DND-41 (cell line): Measurements from ENCODE around the gene CISD3.

ENCODE experiments used
- ATAC-seq: fragments of 200-7000 bp; cut with Tn5 transposase; 3 replicates; pipeline ENCODE4 v1.9.1; 2021; ENCODE audit warnings: low read depth; ENCODE audit not compliant: insufficient read depth
- DNase-seq: peaks from one replicate; pipeline ENCODE4 v3.0.0-alpha.2; 2020
- H2AFZ ChIP-seq: 2 replicates; pipeline ENCODE4 v1.6.0; 2012; ENCODE audit warnings: low read depth, low read length
- H3K27ac ChIP-seq: 2 replicates; pipeline ENCODE4 v1.5.1; 2012; ENCODE audit warnings: low read length, inconsistent platforms
- H3K27me3 ChIP-seq: fragments of 200-600 bp; sonication (generic); 2 replicates; pipeline ENCODE4 v1.6.0; 2012; ENCODE audit warnings: low read length, mild to moderate bottlenecking, inconsistent platforms; ENCODE audit not compliant: insufficient read depth, poor library complexity
- H3K36me3 ChIP-seq: 2 replicates; pipeline ENCODE4 v1.5.1; 2012; ENCODE audit warnings: low read length, inconsistent platforms; ENCODE audit not compliant: insufficient read depth
- H3K4me1 ChIP-seq: 2 replicates; pipeline ENCODE4 v1.5.1; 2012; ENCODE audit warnings: mild to moderate bottlenecking, low read length; ENCODE audit not compliant: insufficient read depth
- H3K4me2 ChIP-seq: 2 replicates; pipeline ENCODE4 v1.6.0; 2012; ENCODE audit warnings: mild to moderate bottlenecking, moderate library complexity, low read length, inconsistent platforms; ENCODE audit not compliant: insufficient read depth
- H3K4me3 ChIP-seq, 2 experiments: fragments of 200-600 bp in 1 of 2; shearing (Covaris generic) in 1 of 2; 2 replicates each; pipeline ENCODE4 v1.5.1; 2012 to 2016; ENCODE audit warnings: inconsistent platforms in 2 of 2, low read length in 2 of 2, mild to moderate bottlenecking in 2 of 2, low read depth in 1 of 2, moderate library complexity in 1 of 2
- H3K79me2 ChIP-seq: 2 replicates; pipeline ENCODE4 v1.6.0; 2012; ENCODE audit warnings: low read length, inconsistent platforms; ENCODE audit not compliant: insufficient read depth
- H3K9ac ChIP-seq: 2 replicates; pipeline ENCODE4 v1.6.0; 2012; ENCODE audit warnings: low read depth, mild to moderate bottlenecking, inconsistent platforms, low read length, moderate library complexity
- H3K9me3 ChIP-seq: 2 replicates; pipeline ENCODE4 v1.5.1; 2012; ENCODE audit warnings: low read length, moderate library complexity, mild to moderate bottlenecking, inconsistent platforms; ENCODE audit not compliant: insufficient read depth, severe bottlenecking
- H4K20me1 ChIP-seq: 2 replicates; pipeline ENCODE4 v1.6.0; 2012; ENCODE audit warnings: low read length; ENCODE audit not compliant: insufficient read depth
- EZH2 ChIP-seq: IDR thresholded peaks from 3 replicates; pipeline ENCODE4 v1.6.1; 2012; ENCODE audit warnings: borderline replicate concordance, low read depth, mild to moderate bottlenecking, moderate library complexity, low read length, inconsistent platforms; ENCODE audit not compliant: severe bottlenecking
- TF ChIP-seq, protein P1 (sequence below): IDR thresholded peaks from 2 replicates; pipeline ENCODE4 v1.5.1; 2012; ENCODE audit warnings: borderline replicate concordance, low read length, moderate library complexity, mild to moderate bottlenecking; ENCODE audit not compliant: poor library complexity, severe bottlenecking; ENCODE audit errors: extremely low read depth

The CISD3 gene

DNA sequence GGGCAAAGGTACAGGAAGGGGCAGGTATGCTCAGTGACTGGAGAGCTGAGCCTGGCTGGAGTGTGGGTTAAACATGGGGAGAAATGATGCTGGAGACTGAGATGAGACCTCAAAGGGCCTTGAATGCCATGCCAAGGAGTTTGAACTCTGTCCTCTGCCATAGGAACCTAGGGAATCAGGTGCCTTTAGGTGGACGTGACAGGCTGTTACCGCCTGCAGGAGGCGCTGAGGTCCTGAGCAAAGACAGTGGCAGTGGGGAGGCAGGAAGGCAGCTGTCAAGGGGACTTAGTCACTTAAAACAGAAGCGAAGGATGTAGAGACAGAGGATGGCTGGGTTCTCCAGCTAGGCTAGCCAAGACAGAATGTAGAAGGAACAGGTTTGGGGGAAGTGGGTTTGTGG is 31.5 kb downstream of the CISD3 start:
- H3K27ac ChIP-seq, result no peak overlapping the region
- H3K27me3 ChIP-seq, result no peaks in the 10 kb centered on the region
- no peak overlapping the region for H2AFZ ChIP-seq
- TF ChIP-seq, protein P1, sequence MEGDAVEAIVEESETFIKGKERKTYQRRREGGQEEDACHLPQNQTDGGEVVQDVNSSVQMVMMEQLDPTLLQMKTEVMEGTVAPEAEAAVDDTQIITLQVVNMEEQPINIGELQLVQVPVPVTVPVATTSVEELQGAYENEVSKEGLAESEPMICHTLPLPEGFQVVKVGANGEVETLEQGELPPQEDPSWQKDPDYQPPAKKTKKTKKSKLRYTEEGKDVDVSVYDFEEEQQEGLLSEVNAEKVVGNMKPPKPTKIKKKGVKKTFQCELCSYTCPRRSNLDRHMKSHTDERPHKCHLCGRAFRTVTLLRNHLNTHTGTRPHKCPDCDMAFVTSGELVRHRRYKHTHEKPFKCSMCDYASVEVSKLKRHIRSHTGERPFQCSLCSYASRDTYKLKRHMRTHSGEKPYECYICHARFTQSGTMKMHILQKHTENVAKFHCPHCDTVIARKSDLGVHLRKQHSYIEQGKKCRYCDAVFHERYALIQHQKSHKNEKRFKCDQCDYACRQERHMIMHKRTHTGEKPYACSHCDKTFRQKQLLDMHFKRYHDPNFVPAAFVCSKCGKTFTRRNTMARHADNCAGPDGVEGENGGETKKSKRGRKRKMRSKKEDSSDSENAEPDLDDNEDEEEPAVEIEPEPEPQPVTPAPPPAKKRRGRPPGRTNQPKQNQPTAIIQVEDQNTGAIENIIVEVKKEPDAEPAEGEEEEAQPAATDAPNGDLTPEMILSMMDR, result peak; percentile 63
- no peak for TF ChIP-seq EZH2
- no peak overlapping the region for H3K4me3 ChIP-seq
- H3K79me2 ChIP-seq, result peaks cover 6% of the 10 kb centered on the region; the same call in 1 of the 2 replicates
- ATAC-seq, result peak; percentile 69
- peak; percentile 53 for DNase-seq
- no peak overlapping the region for H3K4me2 ChIP-seq
- no peaks in the 10 kb centered on the region; the same call in 1 of the 2 replicates for H3K4me1 ChIP-seq
- H3K9me3 ChIP-seq, result no peaks in the 10 kb centered on the region
- no peak overlapping the region for H3K9ac ChIP-seq
- peaks cover 25% of the 10 kb centered on the region; the same call in 1 of the 2 replicates for H4K20me1 ChIP-seq
- peaks cover 91% of the 10 kb centered on the region for H3K36me3 ChIP-seq

DNA sequence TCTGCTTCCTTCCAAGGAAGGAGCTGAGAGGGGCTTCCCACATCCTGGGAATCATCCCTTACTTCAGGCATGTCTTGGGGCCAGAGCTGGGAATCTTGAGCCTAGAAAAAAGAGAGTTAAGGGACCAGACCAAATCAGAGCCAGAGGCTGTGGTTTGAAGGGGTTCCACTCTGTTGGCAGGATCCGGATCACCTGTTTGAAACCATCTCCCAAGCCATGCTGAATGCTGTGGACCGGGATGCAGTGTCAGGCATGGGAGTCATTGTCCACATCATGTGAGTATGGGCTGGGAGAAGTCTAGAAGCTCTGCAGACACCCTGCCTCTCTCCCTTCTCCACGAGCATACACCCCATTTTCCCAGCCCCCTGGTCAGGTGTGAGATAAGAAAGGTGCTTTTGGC is 32.1 kb downstream of the CISD3 start:
- Histone ChIP-seq H3K9ac (no peak overlapping the region), H3K4me1 (no peaks in the 10 kb centered on the region; the same call in 1 of the 2 replicates), H3K9me3 (no peaks in the 10 kb centered on the region), H3K4me3 (no peak overlapping the region), H4K20me1 (peaks cover 28% of the 10 kb centered on the region; the same call in 1 of the 2 replicates), H3K4me2 (no peak overlapping the region), H3K27ac (no peak overlapping the region), H3K27me3 (no peaks in the 10 kb centered on the region), H3K36me3 (peaks cover 90% of the 10 kb centered on the region), H2AFZ (no peak overlapping the region), H3K79me2 (peaks cover 2% of the 10 kb centered on the region; the same call in 1 of the 2 replicates)
- no peak for DNase-seq
- TF ChIP-seq, protein P1, result no peak
- TF ChIP-seq EZH2, result no peak
- ATAC-seq, result no peak

DNA sequence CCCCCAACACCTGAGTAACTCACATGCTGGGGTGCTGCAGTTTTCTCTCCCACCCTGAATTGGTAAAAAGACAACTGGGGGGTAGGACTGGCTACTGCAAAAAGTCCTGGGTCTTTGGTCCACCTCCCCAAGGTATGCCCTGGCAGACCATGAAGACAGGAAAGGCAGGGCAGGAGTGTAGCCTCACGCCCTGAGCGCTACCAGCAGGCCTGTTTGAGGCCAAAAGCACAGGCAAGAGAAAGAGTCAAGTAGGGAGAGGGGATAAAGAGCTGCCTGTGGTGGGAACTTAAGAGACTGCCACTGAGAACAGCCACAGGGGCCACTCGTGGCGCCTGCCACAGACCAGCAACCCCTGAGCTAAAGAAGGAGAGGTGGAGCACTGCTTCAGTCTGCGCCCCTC is 36.2 kb downstream of the CISD3 start:
- Histone ChIP-seq H3K4me3 (no peak overlapping the region), H3K27me3 (no peaks in the 10 kb centered on the region), H3K79me2 (no peaks in the 10 kb centered on the region), H3K36me3 (peaks cover 93% of the 10 kb centered on the region), H3K4me1 (no peaks in the 10 kb centered on the region), H2AFZ (no peak overlapping the region), H3K9me3 (no peaks in the 10 kb centered on the region), H4K20me1 (peaks cover 32% of the 10 kb centered on the region), H3K27ac (no peak overlapping the region), H3K9ac (no peak overlapping the region), H3K4me2 (no peak overlapping the region)
- no peak for DNase-seq
- no peak for TF ChIP-seq EZH2
- TF ChIP-seq, protein P1, result no peak
- no peak for ATAC-seq

DNA sequence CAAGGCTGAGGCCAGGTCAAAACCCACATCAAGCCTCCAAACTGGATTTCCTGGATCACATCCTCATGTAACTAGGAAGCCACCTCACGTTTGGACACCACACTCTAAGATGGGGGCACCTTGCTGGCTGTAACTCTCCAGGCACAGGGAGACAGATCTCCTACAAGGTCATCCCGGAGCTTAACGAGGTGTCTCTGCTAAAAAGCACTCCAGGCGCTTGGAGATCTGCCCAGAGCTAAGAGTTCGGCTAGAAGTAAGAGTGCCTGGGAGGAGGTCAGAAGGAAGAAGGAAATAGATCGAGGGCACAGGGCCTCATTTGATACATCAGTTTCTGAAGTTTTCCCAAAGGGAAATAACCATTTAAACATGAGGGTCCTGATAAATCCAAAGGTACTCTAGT is 38.3 kb downstream of the CISD3 start:
- Histone ChIP-seq H3K27ac (no peak overlapping the region), H3K27me3 (no peaks in the 10 kb centered on the region), H3K4me3 (no peak overlapping the region), H3K9ac (no peak overlapping the region), H3K79me2 (no peaks in the 10 kb centered on the region), H3K4me2 (no peak overlapping the region), H2AFZ (no peak overlapping the region), H3K9me3 (no peaks in the 10 kb centered on the region), H4K20me1 (peaks cover 32% of the 10 kb centered on the region), H3K36me3 (peaks cover 97% of the 10 kb centered on the region), H3K4me1 (no peaks in the 10 kb centered on the region)
- no peak for TF ChIP-seq EZH2
- TF ChIP-seq, protein P1, result no peak
- DNase-seq, result no peak
- no peak for ATAC-seq
